Erythroblast (primary cell): ENCODE results near the gene EIF4A3.
"Not testable (repeated sequence)": the region's sequence is repeated elsewhere in the genome, so short reads cannot be mapped to it uniquely, and the experiment has no call there.

Experiments
- DNase-seq, 2 experiments: peaks; one replicate each; lab custom pipeline; 2025; lab: John Stamatoyannopoulos, UW
- GATA1 ChIP-seq: IDR thresholded peaks from 2 replicates; pipeline ENCODE4 v1.6.1; 2011; ENCODE audit warnings: low read depth, mild to moderate bottlenecking, control low read depth, low read length, moderate library complexity
- POLR2A ChIP-seq: IDR thresholded peaks from 2 replicates; pipeline ENCODE4 v1.6.1; 2011; ENCODE audit warnings: mild to moderate bottlenecking, low read length

The EIF4A3 gene

DNA sequence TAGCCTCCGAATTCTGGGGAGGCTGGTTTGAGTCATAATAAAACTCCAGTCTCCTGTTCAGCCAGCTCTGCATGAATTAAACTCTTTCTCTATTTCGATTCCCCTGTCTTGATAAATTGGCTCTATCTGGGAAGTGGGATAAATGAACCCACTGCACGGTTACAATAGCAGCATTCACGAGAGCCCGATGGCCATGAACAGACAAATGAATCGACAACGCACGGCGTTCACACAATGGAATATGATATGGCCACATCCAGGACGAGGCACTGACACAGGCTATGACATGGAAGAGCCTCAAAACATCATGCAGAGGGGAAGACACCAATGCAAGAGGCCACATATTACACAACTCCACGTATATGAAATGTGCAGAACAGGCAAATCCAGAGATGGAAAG lies 17.3 kb upstream of the EIF4A3 start:
- DNase-seq, result no peak
- TF ChIP-seq POLR2A, result no peak
- TF ChIP-seq GATA1, result no peak

DNA sequence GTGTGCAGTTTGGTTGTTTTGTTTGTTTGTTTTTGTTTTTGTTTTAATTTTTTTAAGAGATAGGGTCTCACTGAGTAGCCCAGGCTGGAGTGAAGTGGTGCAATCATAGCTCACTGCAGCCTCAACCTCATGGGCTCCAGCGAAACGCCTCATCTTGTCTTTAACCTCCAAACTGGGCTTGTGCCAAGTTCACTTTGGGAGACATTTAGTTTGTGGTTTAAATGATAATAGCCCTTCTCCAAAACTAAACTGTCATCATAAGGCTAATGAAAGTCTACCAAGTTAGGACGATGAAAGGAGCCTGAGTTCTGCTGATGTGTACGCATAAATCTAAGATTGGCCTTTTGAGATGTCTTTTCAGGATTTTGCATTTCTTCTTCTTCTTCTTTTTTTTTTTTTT lies 16.4 kb upstream of the EIF4A3 start:
- DNase-seq, result no peak
- TF ChIP-seq GATA1, result no peak
- no peak for TF ChIP-seq POLR2A

DNA sequence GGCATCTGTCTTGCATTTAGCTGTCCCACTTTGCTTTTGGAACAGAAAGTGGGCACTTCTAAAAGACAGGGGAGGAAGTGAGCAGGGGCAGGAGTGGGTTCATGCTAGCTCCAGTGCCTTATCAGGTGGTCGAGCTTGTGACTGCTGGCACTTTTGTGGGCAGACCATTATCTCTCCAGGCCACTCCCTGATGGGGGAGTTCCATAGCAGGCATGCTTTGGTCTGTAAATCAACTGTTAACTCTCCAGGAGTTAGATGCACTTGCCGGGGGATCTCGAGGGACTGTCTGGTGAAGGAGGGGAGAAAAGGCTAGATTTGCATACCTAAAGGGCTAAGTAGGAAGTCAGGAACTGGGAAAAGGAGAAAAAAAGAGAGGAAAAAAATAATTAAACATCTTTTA lies 13.6 kb upstream of the EIF4A3 start:
- no peak for TF ChIP-seq GATA1
- peak; percentile 49 for TF ChIP-seq POLR2A

DNA sequence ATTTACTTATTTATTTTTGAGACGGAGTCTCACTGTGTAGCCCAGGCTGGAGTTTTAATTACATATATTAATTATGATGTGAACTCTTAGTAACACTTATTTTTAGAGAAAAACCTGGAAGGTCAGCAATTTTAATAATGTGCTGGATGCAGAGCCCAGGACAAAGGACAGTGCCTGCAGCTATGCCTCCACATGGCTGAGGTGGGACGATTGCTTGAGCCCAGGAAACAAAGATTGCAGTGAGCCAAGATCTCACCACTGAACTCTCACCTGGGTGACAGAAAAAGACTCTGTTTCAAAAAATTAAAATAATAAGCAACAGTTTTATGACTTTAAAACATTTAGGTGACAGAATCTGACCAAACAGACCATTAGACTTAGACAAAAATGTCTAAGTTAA lies 11.9 kb upstream of the EIF4A3 start:
- no peak for TF ChIP-seq POLR2A
- no peak for TF ChIP-seq GATA1

More for the DNA sequence above, 13.6 kb upstream of the EIF4A3 start:
- no peak for DNase-seq

DNA sequence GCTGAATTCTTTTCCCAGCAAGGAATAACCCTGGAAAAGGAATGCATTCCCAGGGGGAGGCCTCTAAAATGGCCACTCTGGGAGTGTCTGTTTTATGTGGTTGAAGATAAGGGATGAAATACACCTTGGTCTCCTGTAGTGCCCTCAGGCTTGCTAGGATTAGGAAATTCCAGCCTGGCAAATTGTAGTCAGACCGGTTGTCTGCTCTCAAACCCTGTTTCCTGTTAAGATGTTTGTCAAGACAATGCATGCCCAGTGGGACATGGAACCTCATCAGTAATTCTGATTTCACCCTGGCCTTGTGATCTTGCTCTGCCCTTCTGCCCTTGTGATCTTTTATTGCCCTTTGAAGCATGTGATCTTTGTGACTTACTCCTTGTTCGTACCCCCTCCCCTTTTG lies 8.7 kb upstream of the EIF4A3 start:
- DNase-seq, result not testable (repeated sequence)

More for the DNA sequence above, 11.9 kb upstream of the EIF4A3 start:
- DNase-seq, result no peak

DNA sequence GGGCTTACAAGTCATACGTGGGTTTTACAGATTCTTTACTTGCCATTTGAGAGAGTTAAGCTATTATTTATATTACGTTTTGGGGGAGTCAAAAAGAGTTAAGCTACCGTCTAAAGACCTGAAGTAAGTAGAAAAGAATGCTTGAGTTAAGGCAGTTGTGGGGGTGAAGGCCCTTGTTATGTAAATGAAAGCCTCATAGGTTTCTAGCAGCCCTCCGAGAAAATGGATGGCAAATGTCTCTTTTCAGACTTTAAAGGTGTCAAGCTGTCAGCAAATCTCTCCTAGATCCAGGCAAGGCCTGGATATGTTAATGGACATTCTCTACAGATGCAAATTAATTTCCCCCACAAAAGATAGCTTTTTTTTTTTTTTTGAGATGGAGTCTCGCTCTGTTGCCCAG lies 7.2 kb upstream of the EIF4A3 start:
- no peak for DNase-seq
- TF ChIP-seq POLR2A (no peak), GATA1 (no peak)

DNA sequence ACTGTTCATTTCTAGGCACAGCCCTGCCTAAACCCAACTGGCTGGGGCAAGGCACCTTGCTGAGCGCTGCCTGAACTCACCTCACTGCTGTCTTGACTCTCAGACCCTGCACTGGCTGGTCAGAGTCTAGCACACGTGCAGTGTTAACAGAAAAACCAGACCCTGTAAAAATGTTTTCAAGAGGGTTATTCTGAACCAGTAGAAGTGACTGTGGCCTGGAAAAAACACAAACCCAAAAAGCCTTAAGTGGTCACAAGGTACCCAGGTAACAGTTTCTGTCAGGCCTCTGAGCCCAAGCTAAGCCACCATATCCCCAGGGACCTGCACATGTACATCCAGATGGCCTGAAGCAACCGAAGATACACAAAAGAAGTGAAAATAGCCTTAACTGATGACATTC lies 6.1 kb upstream of the EIF4A3 start:
- no peak for DNase-seq

DNA sequence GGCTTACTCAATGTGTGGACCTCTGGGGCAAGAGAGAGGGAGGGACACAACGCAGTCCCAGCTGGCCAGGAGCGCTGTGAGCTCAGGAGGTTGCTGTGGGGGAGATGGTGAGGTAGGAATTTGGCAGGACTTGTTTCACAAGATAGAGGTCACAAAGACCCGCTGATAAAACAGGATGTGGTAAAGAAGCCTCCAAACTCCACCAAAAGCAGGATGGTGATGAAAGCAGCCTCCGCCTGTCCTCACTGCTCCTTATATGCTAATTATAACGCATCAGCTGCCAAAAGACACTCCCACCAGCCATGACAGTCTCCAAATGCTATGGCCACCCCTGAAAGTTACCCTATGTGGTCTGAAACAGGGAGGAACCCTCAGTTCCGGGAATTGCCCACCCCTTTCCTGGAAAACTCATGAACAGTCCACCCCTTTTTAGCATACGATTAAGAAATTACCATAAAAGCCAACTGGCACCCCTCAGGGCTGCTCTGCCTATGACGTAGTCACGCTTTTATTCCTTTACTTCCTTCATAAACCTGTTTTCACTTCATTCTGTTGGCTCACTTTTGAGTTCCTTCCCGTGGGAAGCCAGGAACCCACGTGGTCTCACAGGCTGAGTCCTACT lies 5.3 kb upstream of the EIF4A3 start:
- DNase-seq, result peak; percentile 63 to 69
- no peak for TF ChIP-seq POLR2A
- TF ChIP-seq GATA1, result no peak

More for the DNA sequence above, 6.1 kb upstream of the EIF4A3 start:
- TF ChIP-seq GATA1 (no peak), POLR2A (no peak)

DNA sequence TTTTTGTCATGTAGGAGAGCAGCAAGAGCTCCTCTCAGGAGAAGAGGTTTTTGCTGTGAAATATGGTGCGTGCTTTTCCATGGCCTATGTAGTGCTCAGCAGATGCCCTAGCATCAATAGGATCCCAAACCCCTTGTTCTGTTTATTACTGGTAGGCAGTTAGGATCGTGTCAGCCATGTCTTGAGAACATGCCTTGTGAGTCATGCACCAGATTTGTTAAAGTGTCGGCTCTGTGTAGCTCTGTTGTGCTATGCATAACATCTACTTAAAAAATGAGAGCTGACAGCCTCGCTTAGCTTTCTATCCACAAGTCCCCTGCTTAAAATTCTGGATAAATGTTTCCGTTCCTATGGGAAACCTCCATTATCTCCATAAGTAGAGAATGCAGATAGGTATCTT lies 4.4 kb upstream of the EIF4A3 start:
- no peak for TF ChIP-seq POLR2A
- TF ChIP-seq GATA1, result no peak
- DNase-seq, result no peak

DNA sequence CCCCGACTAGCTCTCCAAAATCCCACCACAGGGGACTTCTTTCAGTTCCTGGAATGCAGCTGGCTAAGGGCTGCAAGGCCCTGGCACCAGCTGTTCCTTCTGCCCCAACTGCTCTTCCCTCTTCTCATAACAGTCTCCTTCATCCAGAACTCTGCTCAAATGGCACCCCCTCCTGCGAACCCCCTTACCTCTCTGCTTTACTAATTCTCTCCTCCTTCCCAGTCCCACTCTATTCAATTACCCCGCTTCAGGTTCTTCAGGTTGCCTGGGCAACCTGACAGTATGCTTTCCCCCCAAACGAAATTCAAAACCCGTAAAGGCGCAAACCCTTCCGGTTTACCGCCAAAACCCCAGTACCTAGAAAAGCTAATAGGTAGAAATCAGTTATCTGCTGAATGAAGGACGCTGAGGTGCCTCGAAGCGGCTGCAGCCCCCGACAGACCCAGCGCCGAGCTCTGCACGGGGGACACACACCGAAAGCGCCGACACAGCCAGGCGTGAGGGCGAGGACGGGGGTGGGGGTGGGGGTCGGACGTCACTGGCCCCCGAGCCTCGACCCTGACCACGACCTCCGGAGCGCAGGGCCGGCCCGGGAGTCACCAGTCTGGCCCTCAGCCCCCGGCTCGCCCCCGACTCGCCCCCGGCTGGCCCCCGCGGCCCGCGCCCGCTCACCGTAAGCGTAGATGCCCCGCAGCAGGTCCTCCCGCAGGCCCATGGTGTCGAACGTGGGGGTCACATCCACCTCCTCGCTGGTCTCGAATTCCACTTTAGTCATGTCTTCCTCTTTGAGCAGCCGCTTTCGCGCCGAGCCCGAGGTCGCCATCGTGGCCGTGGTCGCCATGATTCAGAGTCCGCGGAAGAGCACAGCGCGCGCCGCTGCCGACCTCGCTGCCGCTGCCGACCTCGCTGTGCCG lies 550 bp downstream of the EIF4A3 start:
- peak; percentile 60 to 68 for DNase-seq
- TF ChIP-seq POLR2A (no peak), GATA1 (no peak)

DNA sequence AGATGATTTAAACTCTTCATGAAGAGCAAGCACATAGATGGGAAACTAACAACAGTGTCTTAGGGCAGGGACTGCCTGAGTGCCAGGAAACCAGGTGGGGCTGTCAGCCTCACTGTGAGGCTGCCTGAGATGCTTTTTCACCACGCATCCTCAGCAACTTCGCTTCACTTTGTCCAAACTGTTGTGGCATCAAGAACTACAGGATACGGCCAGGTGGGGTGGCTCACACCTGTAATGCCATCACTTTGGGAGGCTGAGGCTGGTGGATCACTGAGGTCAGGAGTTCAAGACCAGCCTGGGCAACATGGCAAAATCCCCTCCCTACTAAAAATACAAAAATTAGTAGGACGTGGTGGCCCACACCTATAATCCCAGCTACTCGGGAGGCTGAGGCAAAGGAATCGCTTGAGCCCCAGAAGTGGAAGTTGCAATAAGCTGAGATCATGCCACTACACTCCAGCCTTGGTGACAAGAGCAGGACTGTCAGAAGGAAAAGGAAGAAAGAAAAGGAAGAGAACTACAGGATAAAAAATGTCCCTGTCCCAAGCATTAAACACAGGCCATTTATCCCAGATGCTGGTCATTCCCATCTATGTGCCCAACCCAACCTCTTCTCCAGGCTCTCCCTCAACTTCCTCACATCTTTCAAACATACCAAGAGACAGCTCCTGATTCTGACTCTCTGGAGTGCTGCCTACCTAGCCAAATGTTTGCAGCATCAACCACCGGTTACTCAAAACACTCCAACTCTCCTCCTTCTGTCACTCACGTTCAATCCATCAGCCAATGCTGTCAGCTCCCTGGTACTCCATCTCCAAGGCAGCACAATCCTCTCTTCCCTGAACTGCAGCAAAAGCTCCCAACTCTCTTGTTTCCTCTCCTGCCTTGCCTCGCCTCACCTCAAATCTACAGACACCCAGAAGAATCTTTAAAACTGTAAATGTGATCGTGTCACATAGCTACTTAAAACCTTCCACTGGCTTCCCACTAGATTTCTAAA lies 1.6 kb downstream of the EIF4A3 start:
- DNase-seq, result peak in 1 of 2 experiments; percentile 50
- no peak for TF ChIP-seq GATA1
- TF ChIP-seq POLR2A, result no peak

DNA sequence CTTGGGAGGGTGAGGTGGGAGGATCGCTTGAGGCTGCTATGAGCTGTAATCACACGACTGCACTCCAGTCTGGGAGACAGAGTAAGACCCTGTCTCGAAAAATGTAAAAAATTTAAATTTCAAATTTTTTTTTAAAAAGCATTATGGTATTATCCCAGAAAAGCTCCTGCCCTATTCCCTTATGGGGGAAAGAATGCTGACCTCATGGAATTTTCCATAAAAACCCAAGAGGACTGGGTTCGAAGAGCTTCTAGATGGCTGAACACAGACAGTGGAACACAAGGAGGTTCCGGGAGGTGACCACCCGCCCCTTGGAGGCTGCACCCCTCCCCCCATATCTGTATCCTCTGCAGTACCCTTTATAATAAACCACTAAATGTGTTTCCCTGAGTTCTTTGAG lies 4.0 kb downstream of the EIF4A3 start:
- TF ChIP-seq GATA1, result no peak
- no peak for TF ChIP-seq POLR2A
- no peak for DNase-seq

DNA sequence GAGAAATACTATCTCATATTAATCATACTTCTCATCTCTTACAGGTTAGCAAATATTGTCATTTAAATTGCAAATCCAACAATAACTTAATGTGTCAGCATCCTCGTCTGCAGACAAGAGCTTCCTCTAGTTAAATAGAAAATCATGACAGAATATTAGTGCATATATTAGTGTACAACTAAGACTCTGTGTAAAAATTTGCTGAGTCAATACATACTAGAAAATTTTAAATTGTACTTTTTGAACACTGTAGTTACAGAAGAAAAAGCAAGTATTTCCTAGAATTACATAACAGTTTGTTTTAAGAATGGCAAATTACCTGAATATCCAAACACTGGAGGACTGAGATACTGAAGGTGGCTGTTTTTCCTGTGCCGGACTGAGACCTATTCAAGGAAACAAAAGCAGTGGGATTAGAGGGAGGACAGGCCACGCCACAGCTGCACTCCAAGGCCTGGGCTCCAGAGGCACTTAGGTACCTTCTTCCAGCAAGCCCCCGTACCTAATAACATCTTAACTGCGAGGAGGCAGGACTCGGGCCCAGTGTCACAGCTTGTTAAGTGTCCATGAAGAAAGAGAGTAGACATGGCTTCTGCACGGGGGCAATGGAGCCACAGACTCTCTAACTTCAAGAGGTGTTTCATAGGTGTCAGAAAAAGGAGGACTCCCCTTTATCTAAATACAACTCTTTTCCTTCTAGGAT lies 5.3 kb downstream of the EIF4A3 start:
- no peak for DNase-seq
- TF ChIP-seq POLR2A (no peak), GATA1 (no peak)
